Erythroblast (primary cell): ENCODE data around the gene MPO.
A peak's percentile ranks its signal among the peaks of the same experiment; 100 is the strongest.

Experiments
- GATA1 ChIP-seq: IDR thresholded peaks from 2 replicates; pipeline ENCODE4 v1.6.1; 2011; ENCODE audit warnings: low read depth, mild to moderate bottlenecking, control low read depth, low read length, moderate library complexity
- POLR2A ChIP-seq: IDR thresholded peaks from 2 replicates; pipeline ENCODE4 v1.6.1; 2011; ENCODE audit warnings: mild to moderate bottlenecking, low read length

DNA sequence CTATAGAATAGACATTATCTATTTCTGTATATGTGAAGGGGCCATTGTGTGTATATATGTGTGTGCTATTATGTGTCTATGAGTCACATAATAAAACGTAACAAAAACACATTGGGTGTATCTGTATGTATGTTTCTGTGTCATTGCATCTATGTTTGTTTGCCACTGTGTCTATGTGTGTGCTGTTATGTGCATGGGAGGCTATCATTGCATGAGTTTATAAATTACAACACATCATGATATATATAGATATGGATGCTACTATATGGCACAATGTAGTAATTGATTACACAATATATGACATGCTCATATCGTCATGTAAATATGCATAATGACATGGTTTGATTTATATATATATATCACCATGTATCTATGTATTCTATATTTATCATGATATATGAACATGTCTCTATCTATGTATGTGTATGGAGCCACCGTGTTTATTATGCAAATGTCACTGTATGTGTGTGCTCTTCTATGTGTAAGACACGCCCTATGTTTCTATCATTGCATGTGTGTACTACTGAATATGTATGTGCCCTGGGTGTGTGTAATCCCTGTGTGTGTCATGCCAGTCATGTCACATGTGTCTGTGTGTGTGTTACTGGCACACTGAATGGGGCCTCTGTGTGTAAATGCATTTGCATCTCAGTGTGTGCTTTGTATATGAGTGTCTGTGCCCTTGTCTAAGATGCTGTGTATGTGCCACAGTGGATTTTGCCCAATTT, 49.2 kb upstream of the MPO start:
- TF ChIP-seq POLR2A (peak; percentile 92), GATA1 (no peak)
